GM12878 (cell line): ENCODE data around the gene HCFC1R1.
A peak's percentile ranks its signal among the peaks of the same experiment; 100 is the strongest.

ENCODE experiments used
- BACH1 ChIP-seq: fragments of 450-650 bp; IDR thresholded peaks from 2 replicates; pipeline ENCODE4 v1.6.1; 2017; ENCODE audit warnings: mild to moderate bottlenecking, borderline replicate concordance
- CTCF ChIP-seq, 3 experiments: IDR thresholded peaks in 2 of 3; conservative IDR thresholded peaks in 1 of 3; 2 replicates each; pipeline ENCODE4 v1.5.1; 2011; ENCODE audit warnings: low read depth in 3 of 3, low read length in 3 of 3, mild to moderate bottlenecking in 3 of 3, control low read depth in 2 of 3, moderate library complexity in 2 of 3, inconsistent platforms in 1 of 3, mixed read lengths in 1 of 3; ENCODE audit not compliant: control insufficient read depth in 2 of 3, insufficient read depth in 1 of 3; ENCODE audit errors: extremely low read depth in 1 of 3
- EP300 ChIP-seq, 2 experiments: fragments of 150-350 bp in 1 of 2; IDR thresholded peaks; 2 replicates each; pipeline ENCODE4 v1.6.1; 2011 to 2012; ENCODE audit warnings: low read depth in 2 of 2, low read length in 2 of 2, borderline replicate concordance in 1 of 2, improper control_type of control experiment in 1 of 2, inconsistent platforms in 1 of 2; ENCODE audit not compliant: control insufficient read depth in 1 of 2
- MTA2 ChIP-seq: fragments of 450-650 bp; IDR thresholded peaks from 2 replicates; pipeline ENCODE4 v1.6.1; 2016; ENCODE audit warnings: low read depth, mild to moderate bottlenecking, moderate library complexity
- POLR2A ChIP-seq: IDR thresholded peaks from 2 replicates; pipeline ENCODE4 v1.6.1; 2011; ENCODE audit warnings: low read depth, mild to moderate bottlenecking, low read length
- RAD21 ChIP-seq: IDR thresholded peaks from 2 replicates; pipeline ENCODE4 v1.6.1; 2011; ENCODE audit warnings: mild to moderate bottlenecking, low read depth, low read length, moderate library complexity; ENCODE audit not compliant: insufficient read depth
- RFX5 ChIP-seq: IDR thresholded peaks from 2 replicates; pipeline ENCODE4 v1.6.1; 2011; ENCODE audit warnings: low read depth, low read length, improper control_type of control experiment
- TAF1 ChIP-seq: IDR thresholded peaks from 2 replicates; pipeline ENCODE4 v1.6.1; 2011; ENCODE audit warnings: mild to moderate bottlenecking, low read depth, low read length, borderline replicate concordance
- WRNIP1 ChIP-seq: IDR thresholded peaks from 2 replicates; pipeline ENCODE4 v1.6.1; 2011; ENCODE audit warnings: low read depth, low read length, improper control_type of control experiment, borderline replicate concordance
- TF ChIP-seq, protein P1 (sequence below): IDR thresholded peaks from 2 replicates; pipeline ENCODE4 v1.6.1; 2012; ENCODE audit warnings: low read depth, low read length, improper control_type of control experiment
- TF ChIP-seq, protein P2 (sequence below): IDR thresholded peaks from 2 replicates; pipeline ENCODE4 v1.6.1; 2011; ENCODE audit warnings: borderline replicate concordance, low read depth, mild to moderate bottlenecking, moderate library complexity, mixed read lengths, low read length; ENCODE audit not compliant: insufficient read depth; ENCODE audit errors: extremely low read length
- TF ChIP-seq, protein P3 (sequence below): fragments of 450-650 bp; IDR thresholded peaks from 2 replicates; pipeline ENCODE4 v1.6.1; 2018; ENCODE audit warnings: mild to moderate bottlenecking, low read depth, moderate library complexity; ENCODE audit not compliant: partially characterized antibody

DNA sequence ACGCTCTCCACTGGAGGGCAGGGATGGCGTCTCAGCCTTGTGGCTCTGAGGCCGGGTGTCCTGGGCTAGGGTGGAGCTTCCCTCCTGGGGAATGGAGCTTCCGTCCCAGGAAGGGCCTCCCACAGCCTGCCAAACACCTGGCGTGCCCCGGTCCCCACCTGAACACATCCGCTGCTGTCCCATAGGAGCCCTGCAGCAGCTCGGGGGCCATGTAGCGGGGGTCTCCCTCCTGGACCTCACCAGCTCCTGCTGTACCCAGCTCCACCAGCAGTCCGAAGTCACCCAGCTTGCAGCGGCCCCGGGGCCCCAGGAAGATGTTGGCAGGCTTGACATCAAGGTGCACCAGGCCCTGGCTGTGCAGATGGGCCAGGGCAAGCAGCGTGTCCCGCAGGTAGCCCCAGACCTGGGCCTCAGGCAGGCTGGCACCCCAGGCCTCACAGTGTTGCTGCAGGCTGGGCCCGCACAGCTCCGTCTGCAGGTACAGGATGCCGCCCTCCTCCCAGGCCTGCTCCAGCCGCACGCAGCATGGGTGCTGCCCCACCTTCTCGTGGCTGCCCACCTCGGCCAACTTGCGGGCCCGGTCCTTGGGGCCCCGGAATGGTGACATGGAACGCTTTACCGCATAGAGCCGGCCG, 48.5 kb downstream of the HCFC1R1 start:
- no peak for TF ChIP-seq WRNIP1
- TF ChIP-seq RFX5 = no peak
- TF ChIP-seq CTCF (IDR thresholded peaks at IDR 0.05 in 2 of 3, conservative IDR thresholded peaks at IDR 0.05 in 1 of 3; ENCODE audit: control insufficient read depth in 2 of 3, extremely low read depth in 1 of 3, insufficient read depth in 1 of 3, low read depth in 3 of 3, low read length in 3 of 3) = 0 out of 6 replicates have a peak, but pooled peaks of 1 of the 3 experiments have one; percentile 0
- TF ChIP-seq, protein P1, sequence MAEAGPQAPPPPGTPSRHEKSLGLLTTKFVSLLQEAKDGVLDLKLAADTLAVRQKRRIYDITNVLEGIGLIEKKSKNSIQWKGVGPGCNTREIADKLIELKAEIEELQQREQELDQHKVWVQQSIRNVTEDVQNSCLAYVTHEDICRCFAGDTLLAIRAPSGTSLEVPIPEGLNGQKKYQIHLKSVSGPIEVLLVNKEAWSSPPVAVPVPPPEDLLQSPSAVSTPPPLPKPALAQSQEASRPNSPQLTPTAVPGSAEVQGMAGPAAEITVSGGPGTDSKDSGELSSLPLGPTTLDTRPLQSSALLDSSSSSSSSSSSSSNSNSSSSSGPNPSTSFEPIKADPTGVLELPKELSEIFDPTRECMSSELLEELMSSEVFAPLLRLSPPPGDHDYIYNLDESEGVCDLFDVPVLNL = no peak
- no peak for TF ChIP-seq BACH1
- TF ChIP-seq TAF1 = no peak
- TF ChIP-seq EP300 (IDR thresholded peaks at IDR 0.05; ENCODE audit: borderline replicate concordance in 1 of 2, control insufficient read depth in 1 of 2, low read depth in 2 of 2, low read length in 2 of 2) = no peak
- TF ChIP-seq, protein P2, sequence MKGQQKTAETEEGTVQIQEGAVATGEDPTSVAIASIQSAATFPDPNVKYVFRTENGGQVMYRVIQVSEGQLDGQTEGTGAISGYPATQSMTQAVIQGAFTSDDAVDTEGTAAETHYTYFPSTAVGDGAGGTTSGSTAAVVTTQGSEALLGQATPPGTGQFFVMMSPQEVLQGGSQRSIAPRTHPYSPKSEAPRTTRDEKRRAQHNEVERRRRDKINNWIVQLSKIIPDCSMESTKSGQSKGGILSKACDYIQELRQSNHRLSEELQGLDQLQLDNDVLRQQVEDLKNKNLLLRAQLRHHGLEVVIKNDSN = no peak
- TF ChIP-seq, protein P3, sequence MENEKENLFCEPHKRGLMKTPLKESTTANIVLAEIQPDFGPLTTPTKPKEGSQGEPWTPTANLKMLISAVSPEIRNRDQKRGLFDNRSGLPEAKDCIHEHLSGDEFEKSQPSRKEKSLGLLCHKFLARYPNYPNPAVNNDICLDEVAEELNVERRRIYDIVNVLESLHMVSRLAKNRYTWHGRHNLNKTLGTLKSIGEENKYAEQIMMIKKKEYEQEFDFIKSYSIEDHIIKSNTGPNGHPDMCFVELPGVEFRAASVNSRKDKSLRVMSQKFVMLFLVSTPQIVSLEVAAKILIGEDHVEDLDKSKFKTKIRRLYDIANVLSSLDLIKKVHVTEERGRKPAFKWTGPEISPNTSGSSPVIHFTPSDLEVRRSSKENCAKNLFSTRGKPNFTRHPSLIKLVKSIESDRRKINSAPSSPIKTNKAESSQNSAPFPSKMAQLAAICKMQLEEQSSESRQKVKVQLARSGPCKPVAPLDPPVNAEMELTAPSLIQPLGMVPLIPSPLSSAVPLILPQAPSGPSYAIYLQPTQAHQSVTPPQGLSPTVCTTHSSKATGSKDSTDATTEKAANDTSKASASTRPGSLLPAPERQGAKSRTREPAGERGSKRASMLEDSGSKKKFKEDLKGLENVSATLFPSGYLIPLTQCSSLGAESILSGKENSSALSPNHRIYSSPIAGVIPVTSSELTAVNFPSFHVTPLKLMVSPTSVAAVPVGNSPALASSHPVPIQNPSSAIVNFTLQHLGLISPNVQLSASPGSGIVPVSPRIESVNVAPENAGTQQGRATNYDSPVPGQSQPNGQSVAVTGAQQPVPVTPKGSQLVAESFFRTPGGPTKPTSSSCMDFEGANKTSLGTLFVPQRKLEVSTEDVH = no peak
- no peak for TF ChIP-seq RAD21
- TF ChIP-seq MTA2 = no peak
- TF ChIP-seq POLR2A = peak; percentile 46; the same call in 1 of the 2 replicates
